Measurements from ENCODE around the gene NFYC. TPM values are rescaled to one million over a fixed set of nuclear protein-coding genes. Genes with fewer than 3 reads are reported as not detected.

Gene NFYC
- total and polyA plus RNA-seq, 2 experiments from 2014 or later: 36.2 to 42.7 TPM

- Histone ChIP-seq H3K4me2 (no peak overlapping the region), H3F3A (replicated peaks; ENCODE audit: low read depth) (no peaks in the 10 kb centered on the region; the same call in 1 of the 2 replicates), H2AFZ (no peak overlapping the region), H3K9me2 (ENCODE audit: insufficient read depth) (no peaks in the 10 kb centered on the region), H3K27ac (ENCODE audit: low read depth) (no peak overlapping the region), H3K79me2 (replicated peaks; ENCODE audit: insufficient read depth) (no peaks in the 10 kb centered on the region), H3K36me3 (ENCODE audit: insufficient read depth) (no peaks in the 10 kb centered on the region), H3K27me3 (ENCODE audit: insufficient read depth) (peaks cover 18% of the 10 kb centered on the region; the same call in 1 of the 2 replicates), H3K4me1 (ENCODE audit: insufficient read depth) (peaks cover 33% of the 10 kb centered on the region), H4K20me1 (replicated peaks; ENCODE audit: insufficient read depth) (no peaks in the 10 kb centered on the region), H3K4me3 (no peak overlapping the region)
- H3K27me3 Mint-ChIP-seq (ENCODE audit: insufficient read depth, low read depth, poor library complexity): peaks cover 17% of the 10 kb centered on the region
- peaks cover 63% of the 10 kb centered on the region for H3K4me1 Mint-ChIP-seq
- H3K36me3 Mint-ChIP-seq (ENCODE audit: low read depth): no peaks in the 10 kb centered on the region
- ATAC-seq: no peak
- no peaks in the 10 kb centered on the region for H3K9me3 Mint-ChIP-seq
- no peak overlapping the region for H3K4me3 Mint-ChIP-seq
- no peak for DNase-seq (ENCODE audit: low spot score)
- H3K27ac Mint-ChIP-seq: no peak overlapping the region
- peak in 1 of 2 experiments; percentile 41; a peak in 2 of 4 replicates for TF ChIP-seq CTCF (conservative IDR thresholded peaks at IDR 0.05; ENCODE audit: low read depth in 2 of 2)
- no peak for TF ChIP-seq STAT1 (IDR thresholded peaks at IDR 0.05; ENCODE audit: unreplicated experiment)
These were observed 107.1 kb downstream of the NFYC start for GRCh38 chr1:40798366-40799281.

- Histone ChIP-seq H3K27ac (ENCODE audit: low read depth) (no peak overlapping the region), H3K4me2 (no peak overlapping the region), H3K27me3 (ENCODE audit: insufficient read depth) (peaks cover 18% of the 10 kb centered on the region; the same call in 1 of the 2 replicates), H3F3A (replicated peaks; ENCODE audit: low read depth) (no peaks in the 10 kb centered on the region; the same call in 1 of the 2 replicates), H3K4me1 (ENCODE audit: insufficient read depth) (peaks cover 40% of the 10 kb centered on the region), H3K9me2 (ENCODE audit: insufficient read depth) (no peaks in the 10 kb centered on the region), H4K20me1 (replicated peaks; ENCODE audit: insufficient read depth) (no peaks in the 10 kb centered on the region), H2AFZ (no peak overlapping the region), H3K79me2 (replicated peaks; ENCODE audit: insufficient read depth) (no peaks in the 10 kb centered on the region), H3K4me3 (no peak overlapping the region), H3K36me3 (ENCODE audit: insufficient read depth) (no peaks in the 10 kb centered on the region)
- Mint-ChIP-seq H3K27me3 (ENCODE audit: insufficient read depth, low read depth, poor library complexity) (peaks cover 21% of the 10 kb centered on the region), H3K4me1 (peaks cover 63% of the 10 kb centered on the region), H3K9me3 (no peaks in the 10 kb centered on the region), H3K4me3 (no peak overlapping the region), H3K27ac (no peak overlapping the region), H3K36me3 (ENCODE audit: low read depth) (no peaks in the 10 kb centered on the region)
- no peak for ATAC-seq
- no peak for DNase-seq (ENCODE audit: low spot score)
- no peak for TF ChIP-seq EZH2 (IDR thresholded peaks at IDR 0.05; ENCODE audit: low read depth, unreplicated experiment)
- TF ChIP-seq CTCF (conservative IDR thresholded peaks at IDR 0.05; ENCODE audit: low read depth in 2 of 2): no peak
- TF ChIP-seq REST (IDR thresholded peaks at IDR 0.05; ENCODE audit: unreplicated experiment): no peak
- no peak for TF ChIP-seq CREB1 (CRISPR knock-in tag; IDR thresholded peaks at IDR 0.05; ENCODE audit: low read depth)
- no peak for TF ChIP-seq NANOG (IDR thresholded peaks at IDR 0.05; ENCODE audit: borderline replicate concordance)
These were observed 107.9 kb downstream of the NFYC start for GRCh38 chr1:40799351-40799867.

Data from GM23338 (cell line).